ENCODE measurements around the gene CAMK1. TPM values are rescaled to one million over a fixed set of nuclear protein-coding genes. Genes with fewer than 3 reads are reported as not detected.

The CAMK1 gene
- total and polyA plus RNA-seq, 2 donors (not counting 3 experiments of a cell fraction or from before 2014, with no cell fraction given) = 23.5 to 28.4 TPM

- H3K9ac ChIP-seq (replicated peaks; ENCODE audit: extremely low read depth, insufficient read depth, low read length) = no peak overlapping the region
- H3K9me1 ChIP-seq (replicated peaks; ENCODE audit: control insufficient read depth, extremely low read depth, insufficient read depth, low read length) = no peaks in the 10 kb centered on the region
- FAIRE-seq = no peak
- H2AFZ ChIP-seq (ENCODE audit: low read depth, low read length) = no peak overlapping the region
- intact Hi-C loops (cut with micrococcal nuclease) (no loop called here), dilution Hi-C loops (cut with MboI; ENCODE audit: extremely low pct_ligation_motif_present, low sequenced_read_pairs) (no loop called here)
- no peak overlapping the region for H3K27ac ChIP-seq (ENCODE audit: insufficient read depth, low read depth, low read length)
- no peak overlapping the region for H3K4me3 ChIP-seq (replicated peaks in 1 of 3; ENCODE audit: insufficient read depth in 1 of 3, low read depth in 1 of 3, low read length in 3 of 3)
- ChIA-PET POLR2A (no interaction called here), CTCF (interaction anchor here (1.3 kb wide), 1 partner anchor 8 kb away, joined by 3 read pairs; no protein-coding TSS in a partner anchor)
- H3K36me3 ChIP-seq (ENCODE audit: control insufficient read depth in 2 of 2, extremely low read depth in 1 of 2, insufficient read depth in 2 of 2, low read length in 2 of 2) = peaks cover 28 to 71% of the 10 kb centered on the region in 2 experiments
- no peaks in the 10 kb centered on the region for H4K20me1 ChIP-seq (replicated peaks; ENCODE audit: control insufficient read depth, extremely low read depth, insufficient read depth, low read length)
- peaks cover 3% of the 10 kb centered on the region for H3K79me2 ChIP-seq (ENCODE audit: control insufficient read depth, insufficient read depth, low read length)
- no TSS peak for BruUV-seq (replicated peaks)
- H3K4me1 ChIP-seq (ENCODE audit: control insufficient read depth, extremely low read depth, insufficient read depth, low read length) = peaks cover 24% of the 10 kb centered on the region
- no peaks in the 10 kb centered on the region for H3K9me3 ChIP-seq (replicated peaks; ENCODE audit: control insufficient read depth, insufficient read depth, low read length)
- H3K4me2 ChIP-seq (ENCODE audit: insufficient read depth, low read length) = no peak overlapping the region
- H3K27me3 ChIP-seq (ENCODE audit: control insufficient read depth in 2 of 2, insufficient read depth in 2 of 2, low read length in 2 of 2) = no peaks in the 10 kb centered on the region
- TF ChIP-seq POLR2AphosphoS5 (IDR thresholded peaks at IDR 0.05; ENCODE audit: insufficient read depth, low read depth, low read length) (no peak), MYC (IDR thresholded peaks at IDR 0.05; ENCODE audit: low read depth, low read length) (no peak), POLR2A (IDR thresholded peaks at IDR 0.05; ENCODE audit: low read depth, low read length) (no peak), CTCF (IDR thresholded peaks at IDR 0.05; ENCODE audit: extremely low read depth in 1 of 2, insufficient read depth in 1 of 2, low read depth in 1 of 2, low read length in 2 of 2) (no peak), EZH2 (IDR thresholded peaks at IDR 0.05; ENCODE audit: borderline replicate concordance, low read depth, low read length, severe bottlenecking) (no peak), FOS (IDR thresholded peaks at IDR 0.05; ENCODE audit: borderline replicate concordance, insufficient read depth, low read length) (no peak), GATA2 (IDR thresholded peaks at IDR 0.05; ENCODE audit: insufficient read depth, insufficient read length, low read depth, low read length) (no peak), JUN (IDR thresholded peaks at IDR 0.05; ENCODE audit: borderline replicate concordance, insufficient read depth, insufficient read length, low read depth) (no peak), MAX (IDR thresholded peaks at IDR 0.05; ENCODE audit: insufficient read depth, insufficient read length) (no peak)
- no peak for DNase-seq (ENCODE audit: low read depth, low spot score)
Observed at GRCh38 chr3:9745521-9745920, 24.2 kb downstream of the CAMK1 start.
